Tibial nerve (tissue), 4 donors: ENCODE measurements around the gene KCNK13. TPM values are rescaled to one million over a fixed set of nuclear protein-coding genes. Genes with fewer than 3 reads are reported as not detected.

Experiments used
- DNase-seq, 2 donors: peaks; one replicate each; pipeline ENCODE4 v3.0.0-alpha.2; 2019; ENCODE audit warnings: low spot score in 2 of 2
- H3K27ac ChIP-seq, 4 donors: fragments of 200-600 bp; sonication (generic) in 3 of 4; one replicate each; pipeline ENCODE4 v1.5.1; 2017 to 2019; ENCODE audit warnings: mild to moderate bottlenecking in 1 of 4
- H3K27me3 ChIP-seq, 2 donors: fragments of 200-600 bp; sonication (generic) in 1 of 2; one replicate each; pipeline versions ENCODE4 v1.5.1 to v1.6.0; 2017 to 2019
- H3K36me3 ChIP-seq, 3 donors: fragments of 200-600 bp; sonication (generic); one replicate each; pipeline ENCODE4 v1.5.1; 2018 to 2019
- H3K4me1 ChIP-seq, 4 donors: fragments of 200-600 bp; sonication (generic) in 3 of 4; one replicate each; pipeline ENCODE4 v1.5.1; 2017 to 2019
- H3K4me3 ChIP-seq, 4 donors: fragments of 200-600 bp; sonication (generic) in 3 of 4; one replicate each; pipeline ENCODE4 v1.5.1; 2017 to 2019; ENCODE audit warnings: mild to moderate bottlenecking in 1 of 4, moderate library complexity in 1 of 4
- H3K9me3 ChIP-seq, 4 donors: fragments of 200-600 bp; sonication (generic) in 3 of 4; one replicate each; pipeline ENCODE4 v1.5.1; 2017 to 2019
- EP300 ChIP-seq, 2 donors: sonication (generic); formaldehyde crosslinking; IDR thresholded peaks; one replicate each; pipeline ENCODE4 v1.6.1; 2017; ENCODE audit warnings: antibody characterized with exemption in 2 of 2, mild to moderate bottlenecking in 1 of 2
- POLR2A ChIP-seq, 2 donors: fragments of 450-650 bp; IDR thresholded peaks; one replicate each; pipeline ENCODE4 v1.6.1; 2017; ENCODE audit warnings: antibody characterized with exemption in 2 of 2, mild to moderate bottlenecking in 2 of 2, moderate library complexity in 2 of 2
- WGBS, 2 donors: methylation state at CpG; one replicate each; pipeline ENCODE4 v1.1.5; 2018; 5-methylcytosine and 5-hydroxymethylcytosine counted together
- total RNA-seq, 4 donors: library from RNA; depleted of rRNA; stranded (reverse); fragments of >200 nt; gene quantifications; one replicate each; pipeline ENCODE4 v1.1.0, GENCODE V29; 2016
- TF ChIP-seq, protein P1 (sequence below), 5 experiments: fragments of 200-600 bp in 3 of 5; fragments of 450-650 bp in 2 of 5; sonication (generic) in 3 of 5; IDR thresholded peaks; one replicate each; pipeline ENCODE4 v1.5.1; 2016 to 2019; ENCODE audit warnings: antibody characterized with exemption in 5 of 5, mild to moderate bottlenecking in 3 of 5, moderate library complexity in 2 of 5

Gene KCNK13
- total RNA-seq, 4 donors from 2014 or later, result 0.20 to 3.6 (median 0.53) TPM

DNA sequence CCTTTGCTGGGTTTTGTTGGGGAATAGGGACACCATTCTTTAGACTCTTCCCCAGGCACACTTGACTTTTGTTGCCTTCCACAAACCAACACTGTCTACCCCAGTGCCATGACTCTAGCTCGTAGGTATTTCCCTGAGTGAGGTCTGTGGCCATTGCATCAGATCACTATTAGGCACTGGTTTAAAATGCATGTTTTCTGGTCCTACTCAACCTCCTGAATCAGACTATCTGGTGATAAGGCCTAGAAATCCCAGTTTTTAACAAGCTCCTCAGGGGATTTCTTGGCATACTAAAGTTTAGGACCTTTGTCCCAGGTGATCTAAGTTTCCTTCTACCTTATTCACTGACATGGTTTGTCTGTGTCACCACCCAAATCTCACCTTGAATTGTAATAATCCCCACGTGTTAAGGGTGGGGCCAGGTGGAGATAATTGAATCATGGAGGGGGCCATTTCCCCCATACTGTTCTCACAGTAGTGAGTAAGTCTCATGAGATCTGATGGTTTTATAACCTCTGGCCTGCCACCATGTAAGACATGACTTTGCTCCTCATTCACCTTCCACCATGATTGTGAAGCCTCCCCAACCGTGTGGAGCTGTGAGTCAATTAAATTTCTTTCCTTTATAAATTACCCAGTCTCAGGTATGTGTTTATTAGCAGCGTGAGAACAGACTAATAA is 106.8 kb downstream of the KCNK13 start:
- Histone ChIP-seq H3K9me3 (no peaks in the 10 kb centered on the region), H3K27me3 (no peaks in the 10 kb centered on the region), H3K4me1 (no peaks in the 10 kb centered on the region), H3K27ac (no peak overlapping the region), H3K4me3 (no peak overlapping the region), H3K36me3 (no peaks in the 10 kb centered on the region)
- 57 to 72% methylated on average over 4 of the region's 4 CpGs for WGBS, 2 donors
- TF ChIP-seq POLR2A (IDR thresholded peaks at IDR 0.05), result no peak
- TF ChIP-seq EP300 (IDR thresholded peaks at IDR 0.05), result no peak
- TF ChIP-seq, protein P1, sequence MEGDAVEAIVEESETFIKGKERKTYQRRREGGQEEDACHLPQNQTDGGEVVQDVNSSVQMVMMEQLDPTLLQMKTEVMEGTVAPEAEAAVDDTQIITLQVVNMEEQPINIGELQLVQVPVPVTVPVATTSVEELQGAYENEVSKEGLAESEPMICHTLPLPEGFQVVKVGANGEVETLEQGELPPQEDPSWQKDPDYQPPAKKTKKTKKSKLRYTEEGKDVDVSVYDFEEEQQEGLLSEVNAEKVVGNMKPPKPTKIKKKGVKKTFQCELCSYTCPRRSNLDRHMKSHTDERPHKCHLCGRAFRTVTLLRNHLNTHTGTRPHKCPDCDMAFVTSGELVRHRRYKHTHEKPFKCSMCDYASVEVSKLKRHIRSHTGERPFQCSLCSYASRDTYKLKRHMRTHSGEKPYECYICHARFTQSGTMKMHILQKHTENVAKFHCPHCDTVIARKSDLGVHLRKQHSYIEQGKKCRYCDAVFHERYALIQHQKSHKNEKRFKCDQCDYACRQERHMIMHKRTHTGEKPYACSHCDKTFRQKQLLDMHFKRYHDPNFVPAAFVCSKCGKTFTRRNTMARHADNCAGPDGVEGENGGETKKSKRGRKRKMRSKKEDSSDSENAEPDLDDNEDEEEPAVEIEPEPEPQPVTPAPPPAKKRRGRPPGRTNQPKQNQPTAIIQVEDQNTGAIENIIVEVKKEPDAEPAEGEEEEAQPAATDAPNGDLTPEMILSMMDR (IDR thresholded peaks at IDR 0.05), result no peak
- DNase-seq, result no peak

DNA sequence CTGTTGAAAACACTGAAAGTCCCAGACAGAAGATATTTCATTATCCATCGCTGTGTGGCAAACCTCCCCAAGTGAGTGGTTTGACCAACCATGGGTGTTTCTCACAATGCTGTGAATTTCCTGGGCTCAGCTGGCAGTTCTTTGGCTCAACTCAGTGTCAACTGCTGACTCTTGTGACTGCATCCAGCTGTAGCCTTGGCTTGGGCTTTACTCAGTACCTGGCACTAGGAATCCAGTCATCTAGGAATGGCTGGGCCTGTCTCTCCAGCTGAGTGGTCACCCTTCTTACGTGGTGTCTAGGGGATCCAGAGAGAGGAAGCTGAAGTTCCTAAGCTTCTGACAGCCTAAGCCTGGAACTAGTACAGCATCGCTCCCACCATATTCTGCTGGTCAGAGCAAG is 113.8 kb downstream of the KCNK13 start:
- WGBS, 2 donors, result 87 to 94% methylated on average over 3 of the region's 3 CpGs
- Histone ChIP-seq H3K9me3 (no peaks in the 10 kb centered on the region), H3K4me3 (no peak overlapping the region), H3K27me3 (no peaks in the 10 kb centered on the region), H3K27ac (no peak overlapping the region), H3K36me3 (no peaks in the 10 kb centered on the region), H3K4me1 (no peaks in the 10 kb centered on the region)
- no peak for TF ChIP-seq EP300 (IDR thresholded peaks at IDR 0.05)
- TF ChIP-seq, protein P1 (IDR thresholded peaks at IDR 0.05), result no peak
- TF ChIP-seq POLR2A (IDR thresholded peaks at IDR 0.05), result no peak
- no peak for DNase-seq

DNA sequence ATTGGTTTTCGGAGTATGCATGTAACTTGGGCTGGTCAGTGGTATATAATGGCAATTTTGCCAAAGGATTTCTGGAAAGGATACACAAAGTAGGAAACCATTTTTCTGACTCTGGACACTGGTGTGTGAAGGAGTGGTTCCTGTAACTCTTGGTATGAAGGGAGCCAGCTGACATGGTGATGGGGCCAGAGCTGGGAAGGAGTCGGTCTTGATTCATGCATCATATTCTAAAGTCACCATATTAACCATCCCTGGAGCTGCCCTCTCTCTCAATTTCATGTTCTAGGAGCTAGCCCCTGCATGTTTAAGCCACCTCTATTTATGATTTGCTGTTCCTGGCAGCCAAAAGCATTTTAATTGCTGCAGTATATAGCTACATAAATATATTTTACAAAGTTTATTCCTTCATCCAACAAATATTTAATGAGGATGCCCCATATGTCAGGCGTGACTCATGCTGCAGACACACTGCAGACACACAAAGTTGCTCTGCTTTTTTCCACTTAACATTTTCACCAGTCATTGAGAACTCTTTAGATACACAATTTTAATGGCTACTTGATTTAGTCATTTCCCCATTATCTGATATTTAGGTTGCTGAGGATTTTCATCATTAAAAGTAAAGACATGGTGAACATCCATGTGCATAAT is 115.9 kb downstream of the KCNK13 start:
- H3K4me1 ChIP-seq, result no peaks in the 10 kb centered on the region
- WGBS, 2 donors, result 89 to 93% methylated on average over 3 of the region's 3 CpGs
- H3K27ac ChIP-seq, result no peak overlapping the region
- no peak for DNase-seq
- no peak overlapping the region for H3K4me3 ChIP-seq
- H3K27me3 ChIP-seq, result no peaks in the 10 kb centered on the region
- TF ChIP-seq, protein P1 (IDR thresholded peaks at IDR 0.05), result no peak
- TF ChIP-seq POLR2A (IDR thresholded peaks at IDR 0.05), result no peak
- H3K36me3 ChIP-seq, result no peaks in the 10 kb centered on the region
- H3K9me3 ChIP-seq, result peaks cover 0 to 7% (median 0%) of the 10 kb centered on the region in 4 donors

DNA sequence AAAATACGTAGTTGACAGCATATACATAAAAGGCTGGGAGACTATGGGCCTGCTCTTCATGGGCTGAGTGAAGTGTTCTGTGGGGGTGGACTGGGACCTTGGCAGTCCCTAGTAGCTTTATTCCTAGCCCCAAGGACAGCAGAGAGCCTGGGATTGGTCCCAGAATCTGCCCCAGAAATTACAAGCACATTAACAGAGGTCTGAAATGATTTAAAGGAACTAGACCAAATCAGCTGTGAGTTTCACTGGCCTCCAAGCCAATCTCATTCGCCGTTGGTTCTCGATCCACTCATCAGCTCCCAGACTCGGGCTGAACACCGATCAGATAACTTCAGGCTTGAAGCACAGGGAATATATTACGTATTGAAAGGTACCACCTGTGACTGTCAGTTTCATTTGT is 117.6 kb downstream of the KCNK13 start:
- Histone ChIP-seq H3K27me3 (no peaks in the 10 kb centered on the region), H3K36me3 (no peaks in the 10 kb centered on the region), H3K27ac (no peak overlapping the region), H3K4me3 (no peak overlapping the region), H3K9me3 (peaks cover 0 to 7% (median 0%) of the 10 kb centered on the region in 4 donors), H3K4me1 (no peaks in the 10 kb centered on the region)
- no peak for TF ChIP-seq POLR2A (IDR thresholded peaks at IDR 0.05)
- 69 to 74% methylated on average over 7 of the region's 7 CpGs for WGBS, 2 donors
- DNase-seq, result no peak

DNA sequence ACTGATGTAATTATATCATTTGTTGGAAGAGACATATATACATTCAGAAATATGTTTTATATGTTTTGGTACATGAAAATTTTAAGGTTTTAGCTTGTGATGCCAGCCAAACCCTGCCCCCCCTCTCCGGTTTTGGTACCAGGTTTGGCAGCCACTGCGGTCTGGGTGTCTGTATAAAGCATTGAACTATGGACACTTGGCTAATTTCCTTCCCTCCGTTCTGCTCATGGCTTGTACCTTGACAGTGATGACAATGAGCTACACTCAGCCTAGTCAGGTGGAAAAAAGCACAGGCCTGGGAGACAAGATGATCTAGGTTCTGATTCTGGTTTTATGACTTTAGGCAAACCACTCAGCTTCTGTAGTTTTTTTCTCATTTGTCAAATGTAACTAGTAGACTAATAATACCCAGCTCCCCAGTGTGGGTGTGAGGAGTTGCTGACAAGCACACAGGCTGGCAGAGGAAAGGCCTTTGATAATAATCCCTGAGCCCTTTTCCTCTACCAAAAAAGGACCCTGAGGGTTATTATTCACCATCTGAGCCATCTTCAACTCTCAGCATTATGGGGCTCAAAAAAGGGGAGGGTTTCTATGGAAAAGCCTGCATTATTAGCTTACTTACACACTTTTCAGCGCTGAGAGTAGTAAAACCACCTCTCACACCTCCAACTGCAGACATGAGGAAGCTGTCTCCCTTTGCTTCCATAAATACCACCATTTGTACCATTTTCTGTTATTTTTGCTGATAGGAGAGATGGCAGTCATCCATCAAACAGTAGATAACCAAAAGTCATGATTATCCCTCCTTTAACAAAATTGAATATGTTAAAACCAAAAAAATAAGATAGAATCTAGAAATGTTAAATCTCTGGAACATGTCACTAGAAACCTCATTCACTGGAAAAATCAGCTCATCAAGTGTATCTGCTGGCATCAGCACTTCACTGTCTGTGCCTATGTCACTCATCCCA is 118.3 kb downstream of the KCNK13 start:
- Histone ChIP-seq H3K9me3 (peaks cover 0 to 7% (median 0%) of the 10 kb centered on the region in 4 donors), H3K4me1 (no peaks in the 10 kb centered on the region), H3K27me3 (no peaks in the 10 kb centered on the region), H3K27ac (no peak overlapping the region), H3K36me3 (no peaks in the 10 kb centered on the region), H3K4me3 (no peak overlapping the region)
- 85% methylated on average over 4 of the region's 4 CpGs for WGBS, 2 donors
- DNase-seq, result no peak
- TF ChIP-seq POLR2A (IDR thresholded peaks at IDR 0.05) (no peak), EP300 (IDR thresholded peaks at IDR 0.05) (no peak)
